ENCODE measurements around the gene MID2.
"Not testable (repeated sequence)": the region's sequence is repeated elsewhere in the genome, so short reads cannot be mapped to it uniquely, and the experiment has no call there.

Gene MID2

GRCh38 chrX:107955337-107955736 is 129.7 kb downstream of the MID2 start:
- not testable (repeated sequence) for DNase-seq (ENCODE audit: low read depth in 2 of 2)

GRCh38 chrX:107968623-107969022 is 143.0 kb downstream of the MID2 start:
- no peak for DNase-seq (ENCODE audit: low read depth in 2 of 2)

DNA sequence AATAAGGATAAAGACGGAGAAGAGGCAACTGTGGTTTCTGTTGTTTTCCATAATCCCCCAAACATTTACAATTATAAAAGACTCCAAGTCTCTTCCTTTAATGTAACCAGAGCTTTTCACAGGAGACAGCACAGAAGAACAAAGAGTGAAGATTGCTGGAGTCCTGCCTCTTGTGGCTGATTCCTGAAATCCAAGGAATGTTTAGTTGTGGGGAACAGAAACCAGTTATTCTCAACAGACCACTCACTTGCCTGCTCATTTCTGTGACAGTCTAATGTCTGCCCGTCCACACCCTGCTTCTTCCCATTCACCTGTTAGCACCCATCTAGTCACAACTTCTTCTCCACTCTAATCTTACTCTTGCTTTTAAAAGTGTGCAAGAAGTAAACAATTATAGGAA is 144.4 kb downstream of the MID2 start:
- no peak for DNase-seq (ENCODE audit: low read depth in 2 of 2)

DNA sequence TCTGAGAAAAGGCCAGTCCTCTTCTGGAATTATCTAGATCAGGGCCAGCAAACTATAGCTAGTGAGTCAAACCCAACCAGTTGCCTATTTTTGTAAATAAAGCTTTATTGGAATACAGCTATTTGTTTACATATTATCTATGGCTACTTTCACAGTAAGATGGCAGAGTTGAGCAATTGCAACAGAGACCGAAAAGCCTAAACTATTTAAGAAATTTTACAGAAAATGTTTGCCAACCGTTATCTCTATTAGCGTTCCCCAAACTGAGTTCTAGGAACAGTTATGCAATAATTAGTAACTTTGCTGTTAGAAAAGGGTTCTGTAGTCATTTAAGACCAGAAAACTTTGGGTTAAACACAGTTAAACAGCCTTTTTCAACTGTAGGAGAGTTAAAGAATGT is 146.0 kb downstream of the MID2 start:
- no peak for DNase-seq (ENCODE audit: low read depth in 2 of 2)
